Osteocyte (in vitro differentiated cells): Measurements from ENCODE around the gene COL4A1. TPM values are rescaled to one million over a fixed set of nuclear protein-coding genes. Genes with fewer than 3 reads are reported as not detected.

ENCODE experiments used
- DNase-seq: peaks from one replicate; pipeline ENCODE4 v3.0.0; 2021; ENCODE audit warnings: mixed read lengths; ENCODE audit not compliant: unreplicated experiment; ENCODE audit errors: extremely low spot score
- H3K27ac Mint-ChIP-seq: one replicate; pipeline ENCODE4 v1.8.0; 2021; ENCODE audit warnings: mild to moderate bottlenecking, mixed read lengths; ENCODE audit not compliant: unreplicated experiment
- H3K27me3 Mint-ChIP-seq: one replicate; pipeline ENCODE4 v1.8.0; 2021; ENCODE audit warnings: mixed read lengths; ENCODE audit not compliant: unreplicated experiment
- H3K36me3 Mint-ChIP-seq: one replicate; pipeline ENCODE4 v1.8.0; 2021; ENCODE audit warnings: mixed read lengths; ENCODE audit not compliant: unreplicated experiment
- H3K4me1 Mint-ChIP-seq: one replicate; pipeline ENCODE4 v1.8.0; 2021; ENCODE audit warnings: mixed read lengths; ENCODE audit not compliant: unreplicated experiment
- H3K4me3 Mint-ChIP-seq: one replicate; pipeline ENCODE4 v1.8.0; 2021; ENCODE audit warnings: mild to moderate bottlenecking, moderate library complexity, mixed read lengths; ENCODE audit not compliant: unreplicated experiment
- H3K9me3 Mint-ChIP-seq: one replicate; pipeline ENCODE4 v1.8.0; 2021; ENCODE audit warnings: mixed read lengths; ENCODE audit not compliant: unreplicated experiment
- total RNA-seq: library from RNA; stranded (reverse); gene quantifications from 2 replicates; pipeline ENCODE4 v1.2.1, GENCODE V29; 2021
- TF ChIP-seq, protein P1 (sequence below): fragments of 200-600 bp; sonication (generic); IDR thresholded peaks from 2 replicates; pipeline ENCODE4 v1.5.0; 2021; ENCODE audit warnings: antibody characterized with exemption, mild to moderate bottlenecking, moderate library complexity

COL4A1 gene
- total RNA-seq, 1 donor from 2014 or later: 3,181 TPM

DNA sequence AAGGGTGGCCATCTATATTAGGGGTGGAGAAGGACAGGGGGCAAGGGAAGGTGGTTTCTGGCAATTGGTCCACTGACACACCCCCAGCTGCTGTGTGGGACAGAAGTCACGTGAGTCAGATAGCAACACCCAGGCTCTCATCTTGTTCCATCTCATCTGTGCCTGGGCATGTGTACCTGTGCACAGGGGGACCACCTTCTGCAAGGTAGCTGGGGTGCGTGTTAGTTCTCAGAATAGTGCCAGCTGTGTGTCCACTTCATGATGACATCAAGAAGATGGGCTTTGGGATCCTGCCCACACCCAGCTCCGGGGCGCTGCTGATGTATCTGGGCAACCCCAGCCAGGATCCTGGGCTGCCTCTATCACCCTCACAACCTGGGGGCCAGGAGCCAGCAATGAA lies 38.7 kb upstream of the COL4A1 start:
- DNase-seq: no peak
- TF ChIP-seq, protein P1, sequence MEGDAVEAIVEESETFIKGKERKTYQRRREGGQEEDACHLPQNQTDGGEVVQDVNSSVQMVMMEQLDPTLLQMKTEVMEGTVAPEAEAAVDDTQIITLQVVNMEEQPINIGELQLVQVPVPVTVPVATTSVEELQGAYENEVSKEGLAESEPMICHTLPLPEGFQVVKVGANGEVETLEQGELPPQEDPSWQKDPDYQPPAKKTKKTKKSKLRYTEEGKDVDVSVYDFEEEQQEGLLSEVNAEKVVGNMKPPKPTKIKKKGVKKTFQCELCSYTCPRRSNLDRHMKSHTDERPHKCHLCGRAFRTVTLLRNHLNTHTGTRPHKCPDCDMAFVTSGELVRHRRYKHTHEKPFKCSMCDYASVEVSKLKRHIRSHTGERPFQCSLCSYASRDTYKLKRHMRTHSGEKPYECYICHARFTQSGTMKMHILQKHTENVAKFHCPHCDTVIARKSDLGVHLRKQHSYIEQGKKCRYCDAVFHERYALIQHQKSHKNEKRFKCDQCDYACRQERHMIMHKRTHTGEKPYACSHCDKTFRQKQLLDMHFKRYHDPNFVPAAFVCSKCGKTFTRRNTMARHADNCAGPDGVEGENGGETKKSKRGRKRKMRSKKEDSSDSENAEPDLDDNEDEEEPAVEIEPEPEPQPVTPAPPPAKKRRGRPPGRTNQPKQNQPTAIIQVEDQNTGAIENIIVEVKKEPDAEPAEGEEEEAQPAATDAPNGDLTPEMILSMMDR: no peak
- H3K36me3 Mint-ChIP-seq: peaks cover 26% of the 10 kb centered on the region
- no peaks in the 10 kb centered on the region for H3K27me3 Mint-ChIP-seq
- H3K27ac Mint-ChIP-seq: peak overlapping the region; percentile 95
- H3K4me3 Mint-ChIP-seq: no peak overlapping the region
- H3K4me1 Mint-ChIP-seq: peaks cover 83% of the 10 kb centered on the region
- H3K9me3 Mint-ChIP-seq: no peaks in the 10 kb centered on the region

DNA sequence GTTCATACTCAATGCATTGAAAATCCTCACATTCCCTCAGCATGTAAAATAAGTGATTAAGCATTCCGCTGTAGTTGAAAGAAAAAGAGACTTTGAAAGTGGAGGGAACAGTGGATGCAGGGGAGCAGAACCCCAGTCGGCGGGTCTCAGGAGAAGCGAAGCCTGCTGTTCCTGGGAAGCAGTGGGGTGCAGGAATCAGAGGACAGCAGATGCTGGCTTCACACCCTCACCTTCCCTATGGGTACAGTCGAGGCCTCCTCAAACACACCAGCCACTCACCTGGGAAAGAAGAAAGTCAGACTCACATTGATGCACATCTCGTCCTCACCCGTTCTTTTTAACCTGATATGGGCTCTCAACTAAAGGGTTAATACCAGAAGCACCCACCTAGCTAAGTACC lies 38.3 kb upstream of the COL4A1 start:
- Mint-ChIP-seq H3K4me1 (peaks cover 85% of the 10 kb centered on the region), H3K4me3 (no peak overlapping the region), H3K36me3 (peaks cover 27% of the 10 kb centered on the region), H3K27me3 (no peaks in the 10 kb centered on the region), H3K9me3 (no peaks in the 10 kb centered on the region), H3K27ac (peak overlapping the region; percentile 95)
- TF ChIP-seq, protein P1: no peak
- no peak for DNase-seq

DNA sequence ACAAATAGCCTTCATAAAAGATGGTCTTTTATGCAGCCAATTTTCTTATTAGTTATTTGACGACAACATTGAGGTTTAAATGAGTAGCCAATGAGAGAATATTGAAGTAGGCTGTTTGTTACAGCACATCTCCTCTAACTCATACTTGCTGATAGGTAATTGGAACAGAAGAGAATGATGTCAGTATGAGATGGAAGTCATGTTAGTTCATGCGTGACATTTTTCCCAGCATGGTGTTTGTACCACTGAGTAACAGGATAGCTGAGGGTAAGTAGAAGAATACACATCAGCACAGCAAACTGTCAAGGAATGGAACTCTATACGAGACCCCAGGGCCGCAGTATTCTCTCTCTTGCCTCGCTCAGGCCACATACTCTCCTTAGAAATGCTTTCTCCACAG lies 37.4 kb upstream of the COL4A1 start:
- no peaks in the 10 kb centered on the region for H3K27me3 Mint-ChIP-seq
- H3K4me1 Mint-ChIP-seq: peaks cover 85% of the 10 kb centered on the region
- H3K27ac Mint-ChIP-seq: peak overlapping the region; percentile 82

DNA sequence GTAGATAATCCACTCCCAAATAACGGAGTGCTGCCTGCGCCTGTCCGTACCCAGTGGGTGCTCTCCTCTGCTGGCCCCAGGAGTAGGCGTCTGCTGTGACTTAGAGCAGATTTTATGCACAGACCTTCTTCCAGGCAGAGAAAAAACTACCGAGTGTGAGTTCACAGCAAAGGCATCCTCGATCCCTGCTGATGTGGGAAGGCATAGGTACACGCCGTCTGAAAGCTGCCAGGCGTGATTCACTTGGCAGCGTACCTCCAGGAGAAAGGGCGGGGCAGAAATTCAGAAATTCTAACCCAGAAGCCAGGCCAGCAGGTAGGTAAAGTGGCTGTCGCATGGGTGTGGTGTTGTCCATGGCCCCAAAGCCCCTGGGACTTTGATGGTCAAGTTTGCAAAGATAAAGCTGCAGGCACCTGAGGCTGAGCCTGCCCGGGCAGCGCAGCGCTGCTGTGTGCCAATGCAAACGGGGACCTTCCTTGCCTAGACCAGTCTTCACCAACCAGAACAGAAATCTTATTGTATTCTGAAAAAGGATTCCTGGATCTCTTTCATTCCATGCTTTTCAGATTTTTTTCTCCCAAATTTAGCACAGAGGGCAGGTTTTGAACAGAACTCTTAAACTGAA lies 36.4 kb upstream of the COL4A1 start:
- H3K27me3 Mint-ChIP-seq: no peaks in the 10 kb centered on the region
- no peak for DNase-seq
- peaks cover 85% of the 10 kb centered on the region for H3K4me1 Mint-ChIP-seq
- TF ChIP-seq, protein P1: no peak
- no peaks in the 10 kb centered on the region for H3K9me3 Mint-ChIP-seq
- H3K27ac Mint-ChIP-seq: peak overlapping the region; percentile 82
- H3K4me3 Mint-ChIP-seq: no peak overlapping the region
- H3K36me3 Mint-ChIP-seq: peaks cover 27% of the 10 kb centered on the region

More for the DNA sequence above, 37.4 kb upstream of the COL4A1 start:
- no peak for DNase-seq
- TF ChIP-seq, protein P1: no peak
- peaks cover 23% of the 10 kb centered on the region for H3K36me3 Mint-ChIP-seq
- H3K4me3 Mint-ChIP-seq: no peak overlapping the region
- H3K9me3 Mint-ChIP-seq: no peaks in the 10 kb centered on the region

DNA sequence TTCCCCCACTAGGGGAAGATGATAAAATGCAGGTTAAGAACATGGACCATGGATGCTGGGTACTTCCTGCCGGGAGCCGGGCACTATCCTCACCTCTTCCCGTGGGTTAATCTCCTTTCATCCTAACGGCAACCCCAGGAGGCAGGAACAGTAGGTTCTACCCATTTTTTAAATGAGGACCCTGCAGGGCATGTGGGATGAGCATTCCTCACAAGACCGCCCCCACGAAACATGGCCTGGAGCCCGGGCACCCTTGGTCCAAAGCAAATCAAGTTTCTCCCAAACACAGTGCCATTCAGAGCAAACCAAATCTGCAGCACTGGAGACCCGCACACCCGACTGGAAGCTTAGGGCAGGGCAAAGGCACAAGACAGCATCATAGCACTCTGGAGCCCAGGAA lies 35.5 kb upstream of the COL4A1 start:
- H3K4me3 Mint-ChIP-seq: peak overlapping the region; percentile 16
- no peak for DNase-seq
- peaks cover 85% of the 10 kb centered on the region for H3K4me1 Mint-ChIP-seq
- peak overlapping the region; percentile 42 for H3K27ac Mint-ChIP-seq
- H3K27me3 Mint-ChIP-seq: no peaks in the 10 kb centered on the region
- H3K36me3 Mint-ChIP-seq: peaks cover 27% of the 10 kb centered on the region
- H3K9me3 Mint-ChIP-seq: no peaks in the 10 kb centered on the region
- TF ChIP-seq, protein P1: no peak
